GM20000 (cell line): ENCODE measurements around the gene TIAM1.

Experiments
- DNase-seq: peaks from one replicate; pipeline ENCODE4 v3.0.0; 2012; ENCODE audit warnings: low spot score
- TF ChIP-seq, protein P1 (sequence below): IDR thresholded peaks from 2 replicates; pipeline ENCODE4 v1.5.1; 2012; ENCODE audit warnings: mild to moderate bottlenecking, control low read depth; ENCODE audit errors: extremely low read depth, missing control alignments

The TIAM1 gene

GRCh38 chr21:31156169-31156568 is 187.9 kb downstream of the TIAM1 start:
- no peak for DNase-seq
- TF ChIP-seq, protein P1, sequence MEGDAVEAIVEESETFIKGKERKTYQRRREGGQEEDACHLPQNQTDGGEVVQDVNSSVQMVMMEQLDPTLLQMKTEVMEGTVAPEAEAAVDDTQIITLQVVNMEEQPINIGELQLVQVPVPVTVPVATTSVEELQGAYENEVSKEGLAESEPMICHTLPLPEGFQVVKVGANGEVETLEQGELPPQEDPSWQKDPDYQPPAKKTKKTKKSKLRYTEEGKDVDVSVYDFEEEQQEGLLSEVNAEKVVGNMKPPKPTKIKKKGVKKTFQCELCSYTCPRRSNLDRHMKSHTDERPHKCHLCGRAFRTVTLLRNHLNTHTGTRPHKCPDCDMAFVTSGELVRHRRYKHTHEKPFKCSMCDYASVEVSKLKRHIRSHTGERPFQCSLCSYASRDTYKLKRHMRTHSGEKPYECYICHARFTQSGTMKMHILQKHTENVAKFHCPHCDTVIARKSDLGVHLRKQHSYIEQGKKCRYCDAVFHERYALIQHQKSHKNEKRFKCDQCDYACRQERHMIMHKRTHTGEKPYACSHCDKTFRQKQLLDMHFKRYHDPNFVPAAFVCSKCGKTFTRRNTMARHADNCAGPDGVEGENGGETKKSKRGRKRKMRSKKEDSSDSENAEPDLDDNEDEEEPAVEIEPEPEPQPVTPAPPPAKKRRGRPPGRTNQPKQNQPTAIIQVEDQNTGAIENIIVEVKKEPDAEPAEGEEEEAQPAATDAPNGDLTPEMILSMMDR, result no peak

DNA sequence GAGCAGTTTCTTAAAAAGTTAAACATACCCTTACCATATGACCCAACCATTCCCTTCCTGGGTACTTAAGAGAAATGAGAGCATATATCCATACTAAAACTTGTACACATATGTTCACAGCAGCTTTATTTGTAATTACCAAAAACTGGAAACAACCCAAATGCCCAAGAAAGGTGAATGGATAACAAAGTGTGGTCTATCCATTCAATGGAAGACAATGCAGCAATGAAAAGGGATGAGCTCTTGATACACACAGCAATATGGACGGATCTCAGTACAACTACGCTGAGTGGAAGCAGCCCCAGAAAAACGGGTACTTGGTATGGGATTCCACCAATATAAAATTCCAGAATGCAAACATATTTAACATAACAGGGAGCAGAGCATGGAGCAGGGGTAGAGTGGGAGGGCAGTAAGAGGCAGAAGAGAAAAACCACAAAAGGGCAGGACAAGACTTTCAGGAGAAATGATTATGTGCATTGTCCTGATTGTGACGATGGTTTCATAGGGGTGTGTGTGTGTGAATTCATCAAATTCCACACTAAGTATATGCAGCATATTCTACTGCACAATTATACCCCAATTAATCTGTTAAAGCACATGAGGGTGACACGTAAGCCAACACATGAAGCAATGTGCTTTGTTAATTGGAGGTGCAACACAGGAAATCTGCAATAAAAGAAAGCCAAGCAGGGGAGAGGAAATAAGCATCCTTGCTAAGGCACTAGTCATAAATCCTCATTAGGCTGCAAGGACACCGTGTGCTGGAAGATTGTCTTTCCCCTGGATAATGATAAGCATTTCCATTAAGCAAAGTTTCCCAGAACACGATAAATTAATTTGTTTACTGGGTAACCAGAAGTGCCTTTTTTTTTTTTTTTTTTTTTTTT is 192.7 kb downstream of the TIAM1 start:
- TF ChIP-seq, protein P1, result no peak

DNA sequence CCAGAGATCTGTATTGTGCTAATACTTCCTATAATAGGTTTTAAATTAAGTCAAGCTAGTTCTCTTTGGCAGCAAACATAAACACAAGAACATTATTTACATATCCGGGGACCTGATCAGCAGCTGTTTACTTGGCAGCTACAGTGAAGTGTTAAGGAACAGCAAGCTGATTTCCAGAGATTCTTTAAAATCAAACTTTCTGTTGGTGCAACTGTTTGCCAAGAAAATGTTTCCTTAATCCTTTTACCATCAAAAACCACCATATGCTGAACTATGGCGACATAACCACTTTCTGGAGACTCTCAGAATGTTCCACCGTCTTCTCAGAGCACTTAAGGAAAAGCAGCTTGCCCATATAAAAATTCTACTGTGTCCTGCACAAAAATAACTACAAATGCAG is 198.8 kb downstream of the TIAM1 start:
- TF ChIP-seq, protein P1, result no peak
- no peak for DNase-seq

More for the DNA sequence above, 192.7 kb downstream of the TIAM1 start:
- DNase-seq, result no peak

- TF ChIP-seq, protein P1, result no peak
- DNase-seq, result no peak
Measured at GRCh38 chr21:31143036-31143435, 201.0 kb downstream of the TIAM1 start.

- DNase-seq, result no peak
- TF ChIP-seq, protein P1, result no peak
Measured at GRCh38 chr21:31142600-31142999, 201.5 kb downstream of the TIAM1 start.

GRCh38 chr21:31141389-31142000 is 202.6 kb downstream of the TIAM1 start:
- no peak for DNase-seq
- TF ChIP-seq, protein P1, result no peak

DNA sequence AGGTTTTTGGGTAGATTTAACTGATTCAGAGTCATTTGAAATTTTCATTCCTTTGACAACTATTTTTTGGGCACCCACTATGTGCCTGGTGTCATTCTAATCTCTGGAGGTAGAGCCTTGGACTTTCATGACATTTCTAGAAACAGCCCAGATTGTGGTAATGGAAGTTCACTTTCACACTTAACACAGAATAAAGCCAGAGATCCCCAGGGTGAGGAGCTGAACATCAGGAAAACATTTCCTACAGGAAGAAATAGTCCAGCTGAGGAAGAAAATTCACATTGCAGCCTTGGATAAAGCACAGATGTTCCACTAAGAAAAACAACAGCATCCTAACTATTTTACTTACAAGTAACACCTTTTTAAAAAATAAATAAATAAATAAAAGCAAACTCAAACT is 203.4 kb downstream of the TIAM1 start:
- no peak for DNase-seq
- TF ChIP-seq, protein P1, result no peak
